Endothelial cell of hepatic sinusoid (primary cell): Measurements from ENCODE around the gene PPM1F.
"Not testable (repeated sequence)": the region's sequence is repeated elsewhere in the genome, so short reads cannot be mapped to it uniquely, and the experiment has no call there.

Experiments used
- in situ Hi-C: cut with HindIII; loops from 2 replicates; pipeline ENCODE4 v1.10.0; 2017; ENCODE audit warnings: low sequenced_read_pairs

PPM1F gene

GRCh38 chr22:21902296-21903087, 50.2 kb downstream of the PPM1F start:
- in situ Hi-C loops: no loop called here

DNA sequence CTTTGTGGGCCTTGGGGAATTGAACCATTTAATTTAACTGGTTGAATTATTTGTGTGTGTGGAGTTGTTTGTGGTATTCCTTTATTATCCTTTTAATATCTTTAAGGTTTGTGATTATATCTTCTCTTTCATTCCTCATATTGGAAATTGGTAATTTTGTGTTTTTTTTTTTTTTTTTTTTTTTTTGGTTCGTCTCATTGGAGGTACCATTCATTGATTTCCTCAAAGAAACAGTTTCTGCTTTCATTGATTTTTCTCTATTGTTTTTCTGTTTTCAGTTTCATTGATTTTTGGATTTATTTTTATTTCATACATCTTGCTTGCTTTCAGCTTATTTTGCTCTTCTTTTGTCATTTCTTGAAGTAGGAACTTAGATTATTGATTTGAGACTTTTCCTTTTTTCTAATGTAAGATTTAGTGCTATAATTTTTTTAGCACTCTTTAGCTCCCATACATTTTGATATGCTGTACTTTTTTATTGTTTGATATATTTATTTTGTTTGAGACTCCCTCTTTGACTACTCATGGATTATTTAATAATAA, 54.2 kb downstream of the PPM1F start:
- in situ Hi-C loops: no loop called here

DNA sequence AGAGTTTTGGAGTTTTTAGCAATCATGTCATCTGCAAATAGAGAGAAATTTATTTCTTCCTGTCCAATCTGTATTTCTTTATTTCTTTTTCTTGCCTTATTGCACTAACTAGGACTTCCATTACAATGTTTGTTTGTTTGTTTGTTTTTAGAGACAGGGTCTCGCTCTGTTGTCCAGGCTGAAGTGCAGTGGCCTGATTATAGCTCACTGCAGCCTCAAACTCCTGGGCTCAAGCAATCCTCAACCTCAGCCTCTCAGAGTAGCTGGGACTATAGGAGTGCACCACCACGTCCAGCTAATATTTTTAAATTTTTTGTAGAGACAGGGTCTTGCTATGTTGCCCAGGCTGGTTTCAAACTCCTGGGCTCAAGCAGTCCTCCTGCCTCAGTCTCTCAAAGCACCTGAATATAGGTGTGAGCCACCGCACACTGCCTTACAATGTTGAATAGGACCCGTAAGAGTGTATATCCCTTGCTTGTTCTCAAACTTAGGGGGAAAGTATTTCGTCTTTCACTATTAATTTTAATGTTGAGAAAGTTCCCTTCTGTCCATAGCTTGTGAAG, 55.6 kb downstream of the PPM1F start:
- in situ Hi-C loops: no loop called here

GRCh38 chr22:21896275-21896674, 56.4 kb downstream of the PPM1F start:
- in situ Hi-C loops: not testable (repeated sequence)

DNA sequence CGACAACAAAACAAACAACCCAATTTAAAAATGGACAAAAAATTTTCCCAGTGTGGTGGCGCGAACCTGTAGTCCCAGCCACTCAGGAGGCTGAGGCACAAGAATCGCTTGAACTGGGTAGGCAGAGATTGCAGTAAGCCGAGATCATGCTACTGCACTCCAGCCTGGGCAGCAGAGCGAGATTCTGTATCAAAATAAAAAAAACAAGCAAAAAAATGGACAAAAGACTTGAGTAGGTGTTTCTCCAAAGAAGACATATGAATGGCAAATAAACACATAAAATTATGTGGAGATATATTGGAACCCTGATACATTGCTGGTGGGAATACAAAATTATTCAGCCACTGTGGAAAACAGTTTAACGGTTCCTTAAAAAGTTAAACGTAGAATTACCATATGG, 57.8 kb downstream of the PPM1F start:
- in situ Hi-C loops: no loop called here

DNA sequence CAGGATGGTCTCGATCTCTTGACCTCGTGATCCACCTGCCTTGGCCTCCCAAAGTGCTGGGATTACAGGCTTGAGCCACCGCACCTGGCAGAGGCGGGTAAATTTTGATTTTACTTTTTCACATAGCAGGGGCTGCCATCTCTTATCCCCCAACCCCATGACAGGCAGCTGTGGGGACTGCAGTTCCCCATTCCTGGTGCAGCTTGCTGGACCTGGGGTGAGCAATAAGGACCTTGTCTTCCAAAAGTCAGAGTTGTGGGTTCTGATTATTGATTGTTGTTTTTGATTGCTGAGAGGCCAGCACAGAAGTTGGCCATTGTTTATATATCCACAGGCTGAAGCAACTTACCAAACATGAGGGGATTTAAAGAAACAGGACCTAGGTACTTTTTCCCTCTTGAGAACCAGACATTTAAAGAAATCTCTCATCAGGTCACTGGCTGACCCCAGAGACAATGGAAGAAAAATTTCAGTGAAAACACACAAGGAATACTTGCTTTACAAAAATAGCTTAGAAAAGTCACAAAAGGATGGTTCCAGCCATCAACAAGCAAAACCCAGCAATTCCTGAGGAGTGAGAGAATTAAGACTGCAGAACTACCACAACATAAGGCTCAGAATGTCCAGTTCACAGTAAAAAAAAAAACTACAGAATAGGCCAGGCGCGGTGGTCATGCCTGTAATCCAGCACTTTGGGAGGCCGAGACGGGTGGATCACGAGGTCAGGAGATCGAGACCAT, 63.2 kb downstream of the PPM1F start:
- in situ Hi-C loops: no loop called here

DNA sequence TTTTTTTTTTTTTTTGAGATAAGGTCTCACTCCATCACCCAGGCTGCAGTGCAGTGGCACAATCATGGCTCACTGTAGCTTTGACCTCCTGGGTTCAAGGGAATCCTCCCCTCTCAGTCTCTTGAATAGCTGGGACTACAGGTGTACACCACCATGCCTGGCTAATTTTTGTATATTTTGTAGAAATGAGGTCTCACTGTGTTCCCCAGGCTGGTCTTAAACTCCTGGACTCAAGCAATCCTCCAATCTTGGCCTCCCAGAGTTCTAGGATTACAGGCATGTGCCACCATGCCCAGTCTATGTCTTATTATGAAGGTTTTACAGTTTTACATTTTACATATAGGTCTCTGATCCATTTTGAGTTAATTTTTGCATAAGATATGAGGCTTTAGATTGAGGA, 64.8 kb downstream of the PPM1F start:
- in situ Hi-C loops: no loop called here

- in situ Hi-C loops: not testable (repeated sequence)
These were observed 68.7 kb downstream of the PPM1F start for GRCh38 chr22:21883930-21884329.

- in situ Hi-C loops: not testable (repeated sequence)
These were observed 69.8 kb downstream of the PPM1F start for GRCh38 chr22:21882754-21883333.

DNA sequence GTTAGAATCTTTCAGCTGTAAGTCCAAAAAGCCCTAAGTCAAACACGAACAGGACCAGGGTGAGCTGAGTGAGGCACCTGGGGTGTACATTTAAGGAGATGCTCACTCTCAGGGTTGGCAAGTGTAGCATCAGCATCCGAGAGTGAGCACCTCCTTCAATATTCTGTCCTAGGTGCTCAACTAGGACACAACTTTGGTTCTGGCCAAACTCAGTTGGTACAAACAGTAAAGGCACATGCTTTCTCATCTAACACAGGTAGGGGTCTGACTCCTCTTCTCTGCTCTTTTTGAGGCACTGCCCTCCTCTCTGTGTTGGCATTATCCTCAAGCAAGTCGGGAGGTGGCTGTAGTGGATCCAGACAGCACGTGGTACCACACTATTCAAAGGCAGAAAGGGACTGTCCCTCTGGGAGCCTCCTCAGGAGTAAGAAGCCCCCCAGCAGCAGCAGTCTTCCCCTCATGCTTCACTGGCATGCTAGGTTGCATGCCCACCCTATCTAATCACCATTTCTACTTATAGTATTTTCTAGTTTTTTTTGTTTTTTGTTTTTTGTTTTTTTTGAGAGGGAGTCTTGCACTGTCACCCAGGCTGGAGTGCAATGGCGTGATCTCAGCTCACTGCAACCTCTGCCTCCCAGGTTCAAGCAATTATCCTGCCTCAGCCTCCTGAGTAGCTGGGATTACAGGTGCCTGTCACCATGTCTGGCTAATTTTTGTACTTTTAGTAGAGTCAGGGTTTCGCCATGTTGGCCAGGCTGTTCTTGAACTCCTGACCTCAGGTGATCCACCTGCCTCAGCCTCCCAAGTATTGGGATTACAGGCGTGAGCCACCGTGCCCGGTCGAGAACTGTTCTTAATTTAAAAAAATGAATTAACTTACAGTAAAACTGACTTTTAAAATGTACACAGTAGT, 70.6 kb downstream of the PPM1F start:
- in situ Hi-C loops: no loop called here

- in situ Hi-C loops: no loop called here
These were observed 76.0 kb downstream of the PPM1F start for GRCh38 chr22:21876486-21877176.

- in situ Hi-C loops: not testable (repeated sequence)
These were observed 77.7 kb downstream of the PPM1F start for GRCh38 chr22:21874953-21875352.

DNA sequence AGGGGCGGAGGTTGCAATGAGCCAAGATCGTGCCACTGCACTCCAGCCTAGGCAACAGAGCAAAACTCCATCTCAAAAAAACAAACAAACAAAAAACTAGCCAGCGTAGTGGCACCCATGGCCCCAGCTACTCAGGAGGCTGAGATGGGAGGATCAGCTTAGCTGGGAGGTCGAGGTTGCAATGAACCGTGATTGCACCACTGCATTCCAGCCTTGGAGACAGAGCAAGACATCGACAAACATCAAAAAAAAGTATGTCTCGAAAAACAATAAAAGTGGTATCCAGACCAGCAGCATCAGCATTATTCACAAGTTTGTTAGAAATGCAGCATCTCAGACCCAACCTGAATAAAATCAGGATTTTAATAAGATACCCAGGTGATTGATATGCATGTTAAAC, 79.0 kb downstream of the PPM1F start:
- in situ Hi-C loops: no loop called here

DNA sequence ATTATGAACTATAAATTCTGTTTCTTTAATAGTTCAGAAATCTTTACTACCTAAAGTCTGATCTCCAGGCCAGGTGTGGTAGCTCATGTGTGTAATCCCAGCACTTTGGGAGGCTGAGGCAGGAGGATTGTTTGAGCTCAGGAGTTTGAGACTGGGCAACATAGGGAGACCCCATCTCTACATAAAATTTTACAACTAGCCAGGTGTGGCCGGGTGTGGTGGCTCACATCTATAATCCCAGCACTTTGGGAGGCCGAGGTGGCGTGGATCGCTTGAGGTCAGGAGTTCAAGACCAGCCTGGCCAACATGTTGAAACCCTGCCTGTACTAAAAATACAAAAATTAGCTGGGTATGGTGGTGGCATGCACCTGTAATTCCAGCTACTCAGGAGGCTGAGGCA, 79.9 kb downstream of the PPM1F start:
- in situ Hi-C loops: not testable (repeated sequence)
